NB4 (cell line): ENCODE measurements around the gene EBI3.
"Not testable (repeated sequence)": the region's sequence is repeated elsewhere in the genome, so short reads cannot be mapped to it uniquely, and the experiment has no call there.

Source experiments
- DNase-seq: peaks from one replicate; pipeline ENCODE4 v3.0.0; 2010; ENCODE audit warnings: low read depth
- H3K4me3 ChIP-seq: one replicate; pipeline ENCODE4 v1.5.1; 2011; ENCODE audit warnings: mild to moderate bottlenecking, low read depth, low read length, moderate library complexity
- CTCF ChIP-seq: IDR thresholded peaks from one replicate; pipeline ENCODE4 v1.5.1; 2012; ENCODE audit warnings: low read depth, low read length
- MYC ChIP-seq: IDR thresholded peaks from 2 replicates; pipeline ENCODE4 v1.6.1; 2011; ENCODE audit warnings: low read depth, low read length
- POLR2A ChIP-seq: IDR thresholded peaks from 2 replicates; pipeline ENCODE4 v1.6.1; 2011; ENCODE audit warnings: mild to moderate bottlenecking; ENCODE audit not compliant: insufficient read length; ENCODE audit errors: extremely low read depth
- TF ChIP-seq, protein P1 (sequence below): IDR thresholded peaks from 2 replicates; pipeline ENCODE4 v1.6.1; 2011; ENCODE audit warnings: low read depth, low read length

EBI3 gene

GRCh38 chr19:4279530-4280422, 50.5 kb downstream of the EBI3 start:
- no peak for TF ChIP-seq POLR2A
- TF ChIP-seq MYC = no peak
- TF ChIP-seq, protein P1, sequence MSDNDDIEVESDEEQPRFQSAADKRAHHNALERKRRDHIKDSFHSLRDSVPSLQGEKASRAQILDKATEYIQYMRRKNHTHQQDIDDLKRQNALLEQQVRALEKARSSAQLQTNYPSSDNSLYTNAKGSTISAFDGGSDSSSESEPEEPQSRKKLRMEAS = no peak
- no peak for TF ChIP-seq CTCF
- no peak overlapping the region for H3K4me3 ChIP-seq

DNA sequence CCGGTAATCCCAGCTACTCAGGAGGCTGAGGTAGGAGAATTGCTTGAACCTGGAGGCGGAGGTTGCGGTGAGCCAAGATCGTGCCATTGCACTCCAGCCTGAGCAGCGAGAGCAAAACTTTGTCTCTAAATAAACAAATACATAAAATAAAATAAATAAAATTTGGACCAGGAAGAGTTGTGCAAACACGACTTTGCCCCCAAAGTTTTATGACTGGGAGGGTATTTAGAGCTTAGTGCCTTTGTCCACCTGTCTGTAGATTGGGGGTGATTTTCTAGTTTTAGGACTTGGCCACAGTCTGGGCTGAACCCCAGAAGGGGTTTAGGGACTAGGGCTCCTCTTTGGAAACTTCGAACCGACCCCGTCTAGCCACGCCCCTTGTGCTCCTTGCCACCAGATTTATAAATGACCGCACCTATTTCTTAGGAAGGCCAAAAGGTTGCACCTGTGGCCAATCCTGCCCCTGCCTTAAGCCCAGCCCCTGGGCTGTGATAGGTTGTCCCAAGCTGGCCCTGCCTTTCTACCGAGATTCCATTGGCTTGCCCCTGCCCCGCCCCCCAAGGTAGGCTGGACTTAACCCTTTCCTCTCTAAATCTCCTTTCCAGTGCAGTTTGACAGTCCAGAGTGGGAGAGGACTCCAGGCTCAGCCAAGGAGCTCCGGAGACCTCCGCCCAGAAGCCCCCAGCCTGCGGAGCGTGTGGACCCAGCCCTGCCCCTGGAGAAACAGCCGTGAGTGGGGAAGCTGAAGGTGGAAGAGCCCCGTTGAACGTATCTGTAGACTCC, 55.0 kb downstream of the EBI3 start:
- TF ChIP-seq CTCF = no peak
- TF ChIP-seq MYC = no peak
- DNase-seq = peak; percentile 22
- no peak overlapping the region for H3K4me3 ChIP-seq

More at GRCh38 chr19:4279530-4280422, 50.5 kb downstream of the EBI3 start:
- DNase-seq = no peak

DNA sequence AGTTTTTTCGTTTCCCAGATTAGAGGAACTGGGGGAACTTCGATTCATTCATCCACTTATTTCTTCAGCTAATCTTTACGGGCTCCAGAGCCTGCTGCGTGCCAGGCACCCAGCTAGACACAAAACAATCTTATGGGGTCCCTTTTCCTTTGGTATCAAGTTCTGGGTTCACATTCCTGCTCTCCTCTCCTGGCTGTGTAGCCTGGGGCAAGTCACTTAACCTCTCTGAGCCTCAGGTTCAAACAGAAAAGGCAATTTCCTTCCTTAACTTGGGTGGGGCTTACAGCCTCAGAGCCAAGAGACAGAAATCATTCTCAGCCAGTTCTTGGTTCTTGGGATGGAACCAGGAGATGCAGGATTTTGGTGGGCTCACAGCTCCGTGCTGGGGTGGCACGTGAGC, 55.7 kb downstream of the EBI3 start:
- no peak for DNase-seq
- TF ChIP-seq MYC (no peak), CTCF (no peak), POLR2A (no peak)
- TF ChIP-seq, protein P1 = no peak
- H3K4me3 ChIP-seq = no peak overlapping the region

- not testable (repeated sequence) for H3K4me3 ChIP-seq, DNase-seq
These were observed 56.8 kb downstream of the EBI3 start for GRCh38 chr19:4286141-4286540.
